Limb (tissue), 2 donors: ENCODE results near the gene S100A10.

Experiments
- DNase-seq, 2 donors: peaks; one replicate each; pipeline ENCODE4 v3.0.0-alpha.2; 2016; ENCODE audit errors: extremely low spot score in 2 of 2

The S100A10 gene

GRCh38 chr1:151964510-151964909 is 29.1 kb downstream of the S100A10 start:
- DNase-seq: no peak

GRCh38 chr1:151963288-151963687 is 30.4 kb downstream of the S100A10 start:
- no peak for DNase-seq

GRCh38 chr1:151961833-151962232 is 31.8 kb downstream of the S100A10 start:
- peak in 1 of 2 donors; percentile 59 for DNase-seq

GRCh38 chr1:151960780-151961513 is 32.7 kb downstream of the S100A10 start:
- DNase-seq: no peak

- DNase-seq: no peak
These were observed 34.7 kb downstream of the S100A10 start for GRCh38 chr1:151958959-151959358.

GRCh38 chr1:151956957-151957497 is 36.6 kb downstream of the S100A10 start:
- DNase-seq: no peak

- no peak for DNase-seq
These were observed 40.1 kb downstream of the S100A10 start for GRCh38 chr1:151953409-151954094.

- no peak for DNase-seq
These were observed 40.8 kb downstream of the S100A10 start for GRCh38 chr1:151952811-151953210.

- DNase-seq: no peak
These were observed 44.1 kb downstream of the S100A10 start for GRCh38 chr1:151949371-151950193.

GRCh38 chr1:151948506-151948905 is 45.2 kb downstream of the S100A10 start:
- no peak for DNase-seq

- no peak for DNase-seq
These were observed 46.5 kb downstream of the S100A10 start for GRCh38 chr1:151947140-151947539.

GRCh38 chr1:151945725-151946722 is 47.6 kb downstream of the S100A10 start:
- DNase-seq: peak; percentile 58 to 75

- DNase-seq: no peak
These were observed 48.6 kb downstream of the S100A10 start for GRCh38 chr1:151944857-151945575.

GRCh38 chr1:151944126-151944856 is 49.4 kb downstream of the S100A10 start:
- no peak for DNase-seq

GRCh38 chr1:151943591-151943990 is 50.1 kb downstream of the S100A10 start:
- DNase-seq: no peak

- DNase-seq: no peak
These were observed 50.8 kb downstream of the S100A10 start for GRCh38 chr1:151942882-151943281.

GRCh38 chr1:151940541-151940940 is 53.1 kb downstream of the S100A10 start:
- no peak for DNase-seq

GRCh38 chr1:151939779-151940178 is 53.9 kb downstream of the S100A10 start:
- no peak for DNase-seq

- DNase-seq: no peak
These were observed 54.5 kb downstream of the S100A10 start for GRCh38 chr1:151939141-151939540.
